NOMO-1 (cell line): ENCODE results near the gene ILF3.
"Not testable (repeated sequence)": the region's sequence is repeated elsewhere in the genome, so short reads cannot be mapped to it uniquely, and the experiment has no call there.

Source experiments
- DNase-seq, 2 experiments: peaks; one replicate each; lab custom pipeline; 2025; ENCODE audit not compliant: unreplicated experiment in 2 of 2; lab: John Stamatoyannopoulos, UW

Gene ILF3

GRCh38 chr19:10642473-10643171, 11.5 kb upstream of the ILF3 start:
- no peak for DNase-seq

- no peak for DNase-seq
Observed at GRCh38 chr19:10643172-10643967, 10.8 kb upstream of the ILF3 start.

GRCh38 chr19:10643968-10644259, 10.2 kb upstream of the ILF3 start:
- no peak for DNase-seq

- peak; percentile 59 to 76 for DNase-seq
Observed at GRCh38 chr19:10644260-10645007, 9.7 kb upstream of the ILF3 start.

GRCh38 chr19:10646456-10647159, 7.5 kb upstream of the ILF3 start:
- DNase-seq = no peak

GRCh38 chr19:10648360-10648759, 5.8 kb upstream of the ILF3 start:
- no peak for DNase-seq

GRCh38 chr19:10651851-10652250, 2.3 kb upstream of the ILF3 start:
- DNase-seq = no peak

- DNase-seq = no peak
Observed at GRCh38 chr19:10653482-10653731, 739 bp upstream of the ILF3 start.

- peak; percentile 27 to 30 for DNase-seq
Observed at GRCh38 chr19:10654610-10655456, 687 bp downstream of the ILF3 start.

GRCh38 chr19:10655457-10656312, 1.5 kb downstream of the ILF3 start:
- DNase-seq = no peak

- no peak for DNase-seq
Observed at GRCh38 chr19:10660346-10660745, 6.2 kb downstream of the ILF3 start.

GRCh38 chr19:10661946-10662345, 7.8 kb downstream of the ILF3 start:
- DNase-seq = no peak

- no peak for DNase-seq
Observed at GRCh38 chr19:10662384-10663251, 8.5 kb downstream of the ILF3 start.

GRCh38 chr19:10663252-10663563, 9.1 kb downstream of the ILF3 start:
- not testable (repeated sequence) for DNase-seq

- no peak for DNase-seq
Observed at GRCh38 chr19:10667867-10668266, 13.7 kb downstream of the ILF3 start.

- no peak for DNase-seq
Observed at GRCh38 chr19:10669246-10669645, 15.1 kb downstream of the ILF3 start.

GRCh38 chr19:10670182-10670581, 16.0 kb downstream of the ILF3 start:
- no peak for DNase-seq

- DNase-seq = no peak
Observed at GRCh38 chr19:10670876-10671804, 17.0 kb downstream of the ILF3 start.
